Smooth muscle cell of the brain vasculature (primary cell): Measurements from ENCODE around the gene MEGF9.
"Not testable (repeated sequence)": the region's sequence is repeated elsewhere in the genome, so short reads cannot be mapped to it uniquely, and the experiment has no call there.

Experiments
- DNase-seq: peaks from one replicate; pipeline ENCODE4 v3.0.0-alpha.2; 2012; ENCODE audit warnings: low read depth, low spot score

Gene MEGF9

GRCh38 chr9:120659209-120659608 is 55.1 kb downstream of the MEGF9 start:
- no peak for DNase-seq

- no peak for DNase-seq
Observed at GRCh38 chr9:120655005-120655622, 59.2 kb downstream of the MEGF9 start.

GRCh38 chr9:120654272-120654671 is 60.0 kb downstream of the MEGF9 start:
- DNase-seq = no peak

- no peak for DNase-seq
Observed at GRCh38 chr9:120653762-120654161, 60.5 kb downstream of the MEGF9 start.

GRCh38 chr9:120652934-120653333 is 61.3 kb downstream of the MEGF9 start:
- no peak for DNase-seq

- no peak for DNase-seq
Observed at GRCh38 chr9:120650352-120650751, 63.9 kb downstream of the MEGF9 start.

- no peak for DNase-seq
Observed at GRCh38 chr9:120648581-120649197, 65.6 kb downstream of the MEGF9 start.

- DNase-seq = no peak
Observed at GRCh38 chr9:120646948-120647347, 67.3 kb downstream of the MEGF9 start.

- no peak for DNase-seq
Observed at GRCh38 chr9:120645760-120646159, 68.5 kb downstream of the MEGF9 start.

- DNase-seq = no peak
Observed at GRCh38 chr9:120643061-120643460, 71.2 kb downstream of the MEGF9 start.

- DNase-seq = no peak
Observed at GRCh38 chr9:120642129-120642770, 72.0 kb downstream of the MEGF9 start.

- not testable (repeated sequence) for DNase-seq
Observed at GRCh38 chr9:120640874-120641273, 73.4 kb downstream of the MEGF9 start.

- no peak for DNase-seq
Observed at GRCh38 chr9:120640380-120640779, 73.9 kb downstream of the MEGF9 start.

GRCh38 chr9:120637919-120638318 is 76.4 kb downstream of the MEGF9 start:
- DNase-seq = no peak

GRCh38 chr9:120636194-120636957 is 77.9 kb downstream of the MEGF9 start:
- no peak for DNase-seq

GRCh38 chr9:120635011-120635410 is 79.3 kb downstream of the MEGF9 start:
- no peak for DNase-seq

- DNase-seq = no peak
Observed at GRCh38 chr9:120630333-120630732, 83.9 kb downstream of the MEGF9 start.

GRCh38 chr9:120628925-120629497 is 85.3 kb downstream of the MEGF9 start:
- not testable (repeated sequence) for DNase-seq

- DNase-seq = no peak
Observed at GRCh38 chr9:120628207-120628924, 85.9 kb downstream of the MEGF9 start.

- no peak for DNase-seq
Observed at GRCh38 chr9:120627073-120627472, 87.2 kb downstream of the MEGF9 start.

- no peak for DNase-seq
Observed at GRCh38 chr9:120626512-120626911, 87.8 kb downstream of the MEGF9 start.
